ENCODE measurements around the gene FAM89B. TPM values are rescaled to one million over a fixed set of nuclear protein-coding genes. Genes with fewer than 3 reads are reported as not detected.

FAM89B gene
- polyA plus RNA-seq, 1 donor from 2014 or later = 75.1 TPM

Small RNA genes lying within 50 kb of the gene (small RNA-seq; reads per million reads assigned to genes)
- gene AP001362.1 = 0 reads per million in 3 experiments

Other genes with a start within 250 kb of the FAM89B start
- gene DPF2, start 238.7 kb upstream of the FAM89B start, polyA plus RNA-seq = 57.8 and 60.9 TPM in 2 replicates
- 16.1 and 23.1 TPM in 2 replicates for gene TIGD3, start 217.8 kb upstream of the FAM89B start, polyA plus RNA-seq
- 0.66 TPM in 1 of 2 replicates, not detected in the other for gene SLC25A45, start 189.9 kb upstream of the FAM89B start, polyA plus RNA-seq
- 17.2 and 22.2 TPM in 2 replicates for gene FRMD8, start 185.9 kb upstream of the FAM89B start, polyA plus RNA-seq
- gene NEAT1, start 149.7 kb upstream of the FAM89B start, polyA plus RNA-seq = 2.6 and 4.2 TPM in 2 replicates
- 1,383 and 1,630 TPM in 2 replicates for gene MALAT1, start 73.5 kb upstream of the FAM89B start, polyA plus RNA-seq
- gene SCYL1, start 47.5 kb upstream of the FAM89B start, polyA plus RNA-seq = 48.3 and 56.2 TPM in 2 replicates
- 3.5 and 4.6 TPM in 2 replicates for gene LTBP3, start 14.2 kb upstream of the FAM89B start, polyA plus RNA-seq
- 35.4 and 36.2 TPM in 2 replicates for gene ZNRD2, start 2.1 kb upstream of the FAM89B start, polyA plus RNA-seq
- gene EHBP1L1, start 3.5 kb downstream of the FAM89B start, polyA plus RNA-seq = 18.3 and 19.8 TPM in 2 replicates
- gene KCNK7, start 23.3 kb downstream of the FAM89B start, polyA plus RNA-seq = 1.1 TPM in 1 of 2 replicates, not detected in the other
- gene MAP3K11, start 41.7 kb downstream of the FAM89B start, polyA plus RNA-seq = 3.9 and 6.6 TPM in 2 replicates
- 7.8 and 8.1 TPM in 2 replicates for gene PCNX3, start 43.2 kb downstream of the FAM89B start, polyA plus RNA-seq
- 0.16 and 6.5 TPM in 2 replicates for gene SIPA1, start 65.6 kb downstream of the FAM89B start, polyA plus RNA-seq
- 19.3 and 19.5 TPM in 2 replicates for gene RELA, start 90.4 kb downstream of the FAM89B start, polyA plus RNA-seq
- gene KAT5, start 139.7 kb downstream of the FAM89B start, polyA plus RNA-seq = 102 and 109 TPM in 2 replicates
- gene RNASEH2C, start 148.3 kb downstream of the FAM89B start, polyA plus RNA-seq = 38.4 and 43.8 TPM in 2 replicates
- 0.52 and 1.3 TPM in 2 replicates for gene AP5B1, start 208.4 kb downstream of the FAM89B start, polyA plus RNA-seq
- gene OVOL1, start 214.5 kb downstream of the FAM89B start, polyA plus RNA-seq = not detected in 2 replicates

Measured in neural cell (in vitro differentiated cells).